Left ventricle myocardium inferior (tissue), 1 donor: Measurements from ENCODE around the gene LRRFIP1. TPM values are rescaled to one million over a fixed set of nuclear protein-coding genes. Genes with fewer than 3 reads are reported as not detected.

Source experiments
- DNase-seq: peaks from one replicate; pipeline ENCODE4 v3.0.0-alpha.2; 2020
- H3K27ac ChIP-seq: fragments of 200-600 bp; replicated peaks from 2 replicates; pipeline ENCODE4 v1.8.0; 2021
- H3K27me3 ChIP-seq: fragments of 200-600 bp; 2 replicates; pipeline ENCODE4 v1.8.0; 2021; ENCODE audit warnings: low read depth
- H3K36me3 ChIP-seq: fragments of 200-600 bp; 2 replicates; pipeline ENCODE4 v1.8.0; 2021
- H3K4me1 ChIP-seq: fragments of 200-600 bp; 2 replicates; pipeline ENCODE4 v1.8.0; 2021
- H3K4me3 ChIP-seq: fragments of 200-600 bp; 2 replicates; pipeline ENCODE4 v1.8.0; 2021; ENCODE audit warnings: mild to moderate bottlenecking, moderate library complexity
- H3K9me3 ChIP-seq: fragments of 200-600 bp; replicated peaks from 2 replicates; pipeline ENCODE4 v1.8.0; 2021
- CTCF ChIP-seq: fragments of 200-600 bp; IDR thresholded peaks from 2 replicates; pipeline ENCODE4 v1.8.0; 2021; ENCODE audit warnings: antibody characterized with exemption, mild to moderate bottlenecking, borderline replicate concordance
- intact Hi-C: fragments of 100-400 bp; cut with micrococcal nuclease; formaldehyde crosslinking; loops from one replicate; pipeline ENCODE4 v1.11.0; 2022
- total RNA-seq: library from RNA; stranded (reverse); fragmentation: NEBNext Ultra II Directional; extraction: Animal tissue kit (Norgen Biotek cat#: 25700); gene quantifications from one replicate; pipeline ENCODE4 v1.2.1, GENCODE V29; 2021
- donor health status: DM: no; HTN: yes; CAD: no; lungs with severe emphysema.

LRRFIP1 gene
- total RNA-seq, 1 donor from 2014 or later, result 97.1 TPM

GRCh38 chr2:237652854-237653253 lies 25.5 kb downstream of the LRRFIP1 start:
- Histone ChIP-seq H3K4me3 (no peak overlapping the region), H3K27ac (peak overlapping the region; percentile 86), H3K4me1 (peaks cover 45% of the 10 kb centered on the region), H3K9me3 (peaks cover 11% of the 10 kb centered on the region), H3K36me3 (no peaks in the 10 kb centered on the region), H3K27me3 (no peaks in the 10 kb centered on the region)
- intact Hi-C loops, result no loop called here
- DNase-seq, result no peak
- TF ChIP-seq CTCF, result no peak

- TF ChIP-seq CTCF, result no peak
- Histone ChIP-seq H3K27me3 (no peaks in the 10 kb centered on the region), H3K9me3 (peaks cover 13% of the 10 kb centered on the region), H3K4me3 (no peak overlapping the region), H3K4me1 (peaks cover 34% of the 10 kb centered on the region), H3K36me3 (no peaks in the 10 kb centered on the region), H3K27ac (no peak overlapping the region)
- DNase-seq, result no peak
- intact Hi-C loops, result no loop called here
Measured at GRCh38 chr2:237653776-237654558, 26.6 kb downstream of the LRRFIP1 start.

GRCh38 chr2:237657063-237657462 lies 29.7 kb downstream of the LRRFIP1 start:
- no peak for TF ChIP-seq CTCF

GRCh38 chr2:237660381-237660900 lies 33.1 kb downstream of the LRRFIP1 start:
- no peak for DNase-seq
- Histone ChIP-seq H3K4me3 (no peak overlapping the region), H3K4me1 (peaks cover 50% of the 10 kb centered on the region), H3K27ac (no peak overlapping the region), H3K9me3 (peaks cover 5% of the 10 kb centered on the region), H3K27me3 (no peaks in the 10 kb centered on the region), H3K36me3 (no peaks in the 10 kb centered on the region)
- no peak for TF ChIP-seq CTCF
- intact Hi-C loops, result no loop called here

More at GRCh38 chr2:237657063-237657462, 29.7 kb downstream of the LRRFIP1 start:
- intact Hi-C loops, result no loop called here
- Histone ChIP-seq H3K4me1 (peaks cover 28% of the 10 kb centered on the region), H3K36me3 (no peaks in the 10 kb centered on the region), H3K27ac (no peak overlapping the region), H3K27me3 (no peaks in the 10 kb centered on the region), H3K9me3 (peaks cover 13% of the 10 kb centered on the region), H3K4me3 (no peak overlapping the region)
- DNase-seq, result no peak

- DNase-seq, result no peak
- TF ChIP-seq CTCF, result no peak
- no peaks in the 10 kb centered on the region for H3K36me3 ChIP-seq
- no peaks in the 10 kb centered on the region for H3K27me3 ChIP-seq
- no peak overlapping the region for H3K4me3 ChIP-seq
- H3K9me3 ChIP-seq, result peaks cover 5% of the 10 kb centered on the region
- no peak overlapping the region for H3K27ac ChIP-seq
- H3K4me1 ChIP-seq, result peaks cover 50% of the 10 kb centered on the region
- intact Hi-C loops, result no loop called here
Measured at GRCh38 chr2:237661270-237661669, 33.9 kb downstream of the LRRFIP1 start.
